ENCODE results near the gene MAPK12.

Gene MAPK12

DNA sequence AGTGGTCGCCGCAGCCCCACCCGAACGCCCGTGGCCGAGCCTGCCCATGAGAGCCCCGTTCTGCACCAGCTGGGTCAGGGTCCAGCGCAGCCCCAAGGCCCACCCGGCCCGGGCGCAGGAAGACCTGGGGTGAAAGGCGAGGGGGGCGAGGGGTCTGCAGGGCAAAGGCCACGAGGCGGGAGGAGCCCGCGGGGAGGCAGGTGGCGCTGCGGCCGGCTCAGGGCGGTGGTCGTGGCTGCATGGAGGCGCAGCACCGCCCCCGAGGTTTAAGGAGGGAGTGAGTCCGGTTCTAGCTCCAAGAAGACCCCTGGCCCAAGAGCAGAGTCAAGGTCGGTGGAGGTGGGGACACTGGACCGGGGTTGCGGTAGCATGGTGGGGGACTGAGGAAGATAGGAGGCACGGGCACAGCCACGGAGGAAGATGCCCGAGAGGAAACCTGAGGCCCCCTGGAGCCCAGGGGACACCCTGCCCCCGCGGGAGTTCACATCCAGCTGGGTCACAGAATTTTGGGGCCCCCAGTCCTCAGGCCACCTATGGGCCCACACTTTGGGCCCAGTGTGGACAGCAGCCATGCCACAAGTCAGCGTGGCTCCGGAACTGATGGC is 9.9 kb downstream of the MAPK12 start:
- no peak for DNase-seq (ENCODE audit: low read depth)

DNA sequence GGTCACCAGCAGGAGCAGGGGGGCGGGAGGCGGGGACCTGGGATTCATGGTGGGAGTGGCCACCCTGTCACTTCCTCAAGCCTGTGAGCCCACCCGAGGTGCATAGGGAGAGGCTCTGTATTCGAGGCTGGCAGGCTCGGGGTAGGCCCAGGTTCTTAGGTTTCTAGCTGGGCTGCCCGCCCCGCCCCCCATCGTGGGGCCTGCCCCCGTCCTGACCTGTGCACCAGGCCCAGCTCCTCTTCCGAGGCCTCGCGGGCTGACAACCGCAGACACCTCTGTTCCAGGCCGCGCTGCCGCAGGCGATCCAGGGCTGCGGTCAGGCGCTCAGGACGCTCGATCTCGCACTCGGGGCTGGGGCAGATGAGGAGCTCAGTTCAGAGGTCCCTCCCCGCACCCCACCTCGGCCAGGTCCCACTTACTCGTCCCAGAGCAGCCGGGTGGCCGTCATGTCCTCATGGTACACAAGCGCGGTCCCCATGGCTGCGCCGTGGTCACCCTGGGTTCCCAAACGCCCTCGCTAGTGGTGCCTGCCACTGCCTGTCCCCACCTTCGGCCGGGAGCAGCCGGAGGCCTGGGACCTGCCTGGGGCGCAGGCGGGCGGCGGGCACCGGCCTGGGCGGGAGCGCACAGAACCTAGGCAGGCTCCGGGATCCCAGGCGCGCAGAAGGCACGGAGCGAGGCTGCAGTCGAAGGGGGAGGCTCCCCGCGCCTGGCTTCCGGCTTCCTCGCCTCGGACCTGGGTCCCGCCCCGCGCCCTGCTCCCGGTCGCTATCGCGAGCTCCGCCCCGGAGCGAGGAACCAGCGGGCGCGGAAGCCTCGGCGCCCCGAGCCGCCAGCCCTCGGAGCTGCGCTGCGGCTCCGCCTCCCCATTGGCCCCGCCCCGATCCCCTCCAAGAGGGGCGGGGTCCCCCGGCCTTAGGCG is 10.7 kb downstream of the MAPK12 start, which contains the start of gene HDAC10:
Gene HDAC10, minus strand, starts transcription at position 711 of the 922 bp plus-strand sequence. Its CDS starts 233 bp downstream, at position 478.
- no peak for DNase-seq (ENCODE audit: low read depth)
- TF ChIP-seq, protein P1, sequence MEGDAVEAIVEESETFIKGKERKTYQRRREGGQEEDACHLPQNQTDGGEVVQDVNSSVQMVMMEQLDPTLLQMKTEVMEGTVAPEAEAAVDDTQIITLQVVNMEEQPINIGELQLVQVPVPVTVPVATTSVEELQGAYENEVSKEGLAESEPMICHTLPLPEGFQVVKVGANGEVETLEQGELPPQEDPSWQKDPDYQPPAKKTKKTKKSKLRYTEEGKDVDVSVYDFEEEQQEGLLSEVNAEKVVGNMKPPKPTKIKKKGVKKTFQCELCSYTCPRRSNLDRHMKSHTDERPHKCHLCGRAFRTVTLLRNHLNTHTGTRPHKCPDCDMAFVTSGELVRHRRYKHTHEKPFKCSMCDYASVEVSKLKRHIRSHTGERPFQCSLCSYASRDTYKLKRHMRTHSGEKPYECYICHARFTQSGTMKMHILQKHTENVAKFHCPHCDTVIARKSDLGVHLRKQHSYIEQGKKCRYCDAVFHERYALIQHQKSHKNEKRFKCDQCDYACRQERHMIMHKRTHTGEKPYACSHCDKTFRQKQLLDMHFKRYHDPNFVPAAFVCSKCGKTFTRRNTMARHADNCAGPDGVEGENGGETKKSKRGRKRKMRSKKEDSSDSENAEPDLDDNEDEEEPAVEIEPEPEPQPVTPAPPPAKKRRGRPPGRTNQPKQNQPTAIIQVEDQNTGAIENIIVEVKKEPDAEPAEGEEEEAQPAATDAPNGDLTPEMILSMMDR (IDR thresholded peaks at IDR 0.05; ENCODE audit: control insufficient read depth, insufficient read depth, low read depth, low read length, missing control alignments) = no peak
- H3K4me3 ChIP-seq (ENCODE audit: control insufficient read depth, low read depth, low read length) = peak within 1 kb of the TSS; percentile 75

More for the DNA sequence above, 9.9 kb downstream of the MAPK12 start:
- peak overlapping the region; percentile 8; the same call in 1 of the 2 replicates for H3K4me3 ChIP-seq (ENCODE audit: control insufficient read depth, low read depth, low read length)
- TF ChIP-seq, protein P1 (IDR thresholded peaks at IDR 0.05; ENCODE audit: control insufficient read depth, insufficient read depth, low read depth, low read length, missing control alignments) = no peak

DNA sequence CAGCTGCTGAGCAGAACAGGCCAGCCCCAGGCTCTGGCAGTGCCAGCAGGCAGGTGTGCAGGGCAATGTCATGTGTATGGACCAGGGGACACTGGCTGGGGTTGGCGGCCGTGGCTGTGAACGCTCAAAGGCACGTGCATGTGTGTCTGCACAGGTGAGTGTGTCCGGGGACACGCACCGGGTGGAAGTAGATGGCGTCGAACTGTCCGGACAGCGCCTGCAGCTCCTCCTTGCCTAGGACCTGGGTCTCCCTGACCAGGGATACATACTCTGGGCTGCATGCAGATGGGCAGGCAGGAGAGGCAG is 11.3 kb downstream of the MAPK12 start:
- TF ChIP-seq, protein P1 (IDR thresholded peaks at IDR 0.05; ENCODE audit: control insufficient read depth, insufficient read depth, low read depth, low read length, missing control alignments) = no peak
- peak overlapping the region; percentile 75 for H3K4me3 ChIP-seq (ENCODE audit: control insufficient read depth, low read depth, low read length)
- no peak for DNase-seq (ENCODE audit: low read depth)

DNA sequence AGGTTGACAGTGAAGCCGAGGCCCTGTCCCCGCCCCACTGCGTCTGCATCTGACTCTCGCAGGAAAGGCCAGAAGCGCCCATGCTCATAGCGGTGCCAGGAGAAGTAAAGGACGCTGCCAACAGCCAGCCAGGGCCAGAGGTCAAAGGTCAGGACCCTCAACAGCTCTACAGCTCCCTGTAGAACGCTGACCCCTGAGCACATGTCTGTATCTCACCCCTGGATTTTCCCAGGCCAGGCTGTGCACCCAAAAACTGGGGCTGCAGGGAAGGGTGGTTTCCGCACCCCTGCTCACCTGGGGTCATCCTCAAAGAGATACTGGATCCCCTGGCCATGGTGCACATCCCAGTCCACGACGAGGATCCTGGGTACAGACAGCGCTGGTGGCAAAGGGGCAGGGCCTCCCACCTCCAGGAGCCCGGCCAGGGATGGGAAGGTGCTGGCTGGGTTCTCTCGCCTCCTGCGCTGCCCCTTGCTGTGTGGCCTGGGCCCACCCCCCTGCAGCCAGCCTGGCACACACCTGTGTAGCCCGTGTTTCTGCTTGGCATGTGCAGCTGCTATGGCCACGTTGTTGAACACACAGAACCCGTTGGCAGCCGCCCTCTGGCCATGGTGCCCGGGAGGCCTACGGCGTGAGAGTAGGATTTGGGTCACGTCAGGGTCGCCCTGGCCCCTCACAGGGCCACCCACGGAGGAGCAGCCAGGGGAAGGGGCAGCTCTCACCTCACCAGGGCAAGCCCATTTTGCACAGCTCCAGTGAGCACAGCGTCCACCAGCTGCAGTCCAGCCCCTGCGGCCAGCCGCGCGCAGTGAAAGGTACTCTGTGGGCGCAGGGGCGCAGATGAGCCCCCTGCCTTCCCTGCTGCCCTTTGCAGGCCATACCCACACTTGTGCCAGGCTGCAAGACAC is 11.9 kb downstream of the MAPK12 start:
- TF ChIP-seq, protein P1 (IDR thresholded peaks at IDR 0.05; ENCODE audit: control insufficient read depth, insufficient read depth, low read depth, low read length, missing control alignments) = no peak
- H3K4me3 ChIP-seq (ENCODE audit: control insufficient read depth, low read depth, low read length) = peak overlapping the region; percentile 75
- DNase-seq (ENCODE audit: low read depth) = no peak

DNA sequence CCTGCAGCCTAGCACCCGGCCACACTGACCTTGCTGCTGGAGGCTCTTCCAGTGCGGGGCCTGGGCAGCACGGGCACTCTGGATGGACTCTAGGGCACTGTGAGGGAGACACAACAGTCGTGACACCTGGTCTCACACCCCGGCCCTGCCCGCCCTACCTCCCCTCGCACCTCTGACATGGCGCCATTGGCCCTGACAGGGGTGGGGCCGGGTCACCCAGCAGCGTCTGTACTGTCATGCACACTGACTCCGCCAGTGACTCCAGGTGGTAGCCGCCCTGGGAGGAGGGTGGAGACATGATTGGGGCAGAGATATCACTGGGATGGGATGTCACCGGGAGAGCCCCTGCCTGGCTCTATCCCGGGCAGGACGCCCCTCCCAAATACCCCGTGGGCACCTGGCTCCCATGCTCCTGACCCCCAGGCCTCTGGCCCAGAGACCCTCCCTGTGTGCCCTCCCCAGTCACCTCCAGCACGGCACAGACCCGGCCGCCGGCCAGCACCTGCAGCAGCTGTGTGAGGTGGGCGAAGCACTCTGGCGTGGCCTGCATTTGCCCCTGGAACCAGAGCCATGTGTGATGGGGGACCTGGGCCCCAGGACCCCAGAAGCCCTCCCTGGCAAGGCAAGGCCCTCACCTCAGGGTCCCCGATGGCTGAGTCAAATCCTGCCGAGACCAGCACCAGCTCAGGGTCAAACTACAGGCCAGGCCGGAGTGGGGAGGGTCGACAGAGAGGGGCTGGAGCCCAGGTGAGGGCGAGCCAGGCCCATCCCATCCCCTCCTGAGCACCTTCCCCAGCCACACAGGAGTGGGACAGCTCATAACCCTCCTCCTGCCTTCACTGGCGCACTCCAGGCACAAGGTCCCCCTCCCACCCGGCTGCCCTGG is 13.0 kb downstream of the MAPK12 start:
- H3K4me3 ChIP-seq (ENCODE audit: control insufficient read depth, low read depth, low read length) = no peak overlapping the region
- no peak for DNase-seq (ENCODE audit: low read depth)
- TF ChIP-seq, protein P1 (IDR thresholded peaks at IDR 0.05; ENCODE audit: control insufficient read depth, insufficient read depth, low read depth, low read length, missing control alignments) = no peak
